GM20431 (cell line): ENCODE data around the gene HEMGN.

Experiments
- in situ Hi-C: fragments of 300-500 bp; cut with MseI, MboI; formaldehyde crosslinking; loops from one replicate; pipeline ENCODE4 v1.15.0; 2020; ENCODE audit warnings: low sequenced_read_pairs; ENCODE audit not compliant: unreplicated experiment

The HEMGN gene

DNA sequence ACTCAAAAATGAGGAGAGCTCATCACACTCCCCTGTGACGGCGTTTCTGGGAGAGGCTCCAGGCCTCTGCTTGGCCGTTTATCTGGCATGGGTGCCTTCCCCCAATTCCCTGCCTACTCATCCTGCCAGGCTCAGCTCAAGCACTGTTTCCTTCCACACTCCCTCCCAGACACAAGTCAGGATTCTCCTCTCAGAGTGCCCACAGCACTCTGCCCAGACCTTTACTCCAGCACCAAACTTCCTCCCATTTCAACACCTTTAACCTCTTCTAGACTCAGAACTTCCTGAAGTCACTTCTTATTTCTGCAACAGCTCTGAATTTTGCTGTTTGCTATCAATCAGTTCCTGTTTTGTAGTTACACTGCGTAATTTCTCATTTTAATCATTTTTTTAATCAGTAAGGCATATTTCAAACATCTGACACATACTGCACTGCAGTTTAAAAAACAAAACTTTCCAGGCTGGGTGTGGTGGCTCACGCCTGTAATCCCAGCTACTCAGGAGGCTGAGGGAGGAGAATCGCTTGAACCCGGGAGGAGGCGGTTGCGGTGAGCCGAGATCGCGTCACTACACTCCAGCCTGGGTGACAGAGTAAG is 31.6 kb downstream of the HEMGN start:
- in situ Hi-C loops, result loop anchor here (25.0 kb wide), 1 partner anchor 356 kb away; the partner anchor contains the start of gene TBC1D2

DNA sequence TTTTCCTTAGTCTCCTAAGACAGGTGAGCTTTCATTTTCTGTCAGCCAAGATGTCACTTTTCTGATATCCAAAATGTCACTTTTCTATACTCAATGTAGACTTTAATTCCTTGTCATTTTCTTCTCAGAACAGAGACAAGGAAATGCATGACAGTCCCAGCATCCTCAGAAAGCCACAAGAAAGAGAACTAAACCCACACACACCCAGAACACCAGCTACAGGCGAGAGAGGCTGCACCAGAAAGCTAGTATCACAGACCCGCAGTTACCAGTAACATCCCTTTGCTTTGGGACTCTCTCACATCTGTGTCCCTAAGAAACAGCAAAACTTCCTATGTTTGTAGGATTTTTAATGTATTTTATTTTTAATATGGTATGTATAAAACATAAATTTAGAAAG is 32.7 kb downstream of the HEMGN start:
- in situ Hi-C loops, result loop anchor here (25.0 kb wide), 1 partner anchor 357 kb away; the partner anchor contains the start of gene TBC1D2

DNA sequence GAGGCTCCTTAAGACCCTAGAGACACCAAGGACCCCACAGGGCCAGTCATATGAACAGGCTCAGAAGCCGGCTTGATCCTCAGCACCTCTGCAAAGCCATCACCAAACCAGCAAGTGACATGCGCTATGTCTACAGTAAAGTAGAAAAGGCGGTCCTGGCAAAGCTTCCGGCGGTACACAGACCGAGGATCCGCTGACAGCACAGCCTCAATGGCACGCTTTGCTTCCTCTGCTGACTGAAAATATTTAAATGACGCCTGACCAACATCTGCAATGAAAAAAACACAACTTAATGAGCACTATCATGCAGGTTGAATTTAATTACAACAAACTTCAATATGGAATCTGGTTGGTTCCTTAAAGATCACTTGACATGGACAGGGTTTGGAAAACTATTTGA is 33.2 kb downstream of the HEMGN start:
- in situ Hi-C loops, result loop anchor here (25.0 kb wide), 1 partner anchor 358 kb away; the partner anchor contains the start of gene TBC1D2

DNA sequence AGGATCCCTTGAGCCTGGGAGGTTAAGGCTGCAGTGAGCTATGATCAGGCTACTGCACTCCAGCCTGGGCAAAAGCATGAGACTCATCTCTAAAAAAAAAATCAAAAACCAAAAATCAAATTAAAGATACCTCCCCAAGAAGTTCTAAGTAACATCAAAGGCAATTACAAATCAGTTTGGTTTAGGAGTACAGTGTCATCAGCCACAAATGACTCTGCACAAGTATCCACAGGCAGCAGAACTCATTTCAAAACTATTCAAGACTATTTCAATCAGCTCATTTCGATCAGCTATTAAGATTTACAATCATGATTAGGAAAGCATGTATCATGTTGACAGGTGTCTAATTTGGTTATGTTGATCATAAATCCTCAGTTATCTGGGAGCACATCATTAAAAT is 34.8 kb downstream of the HEMGN start:
- in situ Hi-C loops, result loop anchor here (25.0 kb wide), 1 partner anchor 359 kb away; the partner anchor contains the start of gene TBC1D2

DNA sequence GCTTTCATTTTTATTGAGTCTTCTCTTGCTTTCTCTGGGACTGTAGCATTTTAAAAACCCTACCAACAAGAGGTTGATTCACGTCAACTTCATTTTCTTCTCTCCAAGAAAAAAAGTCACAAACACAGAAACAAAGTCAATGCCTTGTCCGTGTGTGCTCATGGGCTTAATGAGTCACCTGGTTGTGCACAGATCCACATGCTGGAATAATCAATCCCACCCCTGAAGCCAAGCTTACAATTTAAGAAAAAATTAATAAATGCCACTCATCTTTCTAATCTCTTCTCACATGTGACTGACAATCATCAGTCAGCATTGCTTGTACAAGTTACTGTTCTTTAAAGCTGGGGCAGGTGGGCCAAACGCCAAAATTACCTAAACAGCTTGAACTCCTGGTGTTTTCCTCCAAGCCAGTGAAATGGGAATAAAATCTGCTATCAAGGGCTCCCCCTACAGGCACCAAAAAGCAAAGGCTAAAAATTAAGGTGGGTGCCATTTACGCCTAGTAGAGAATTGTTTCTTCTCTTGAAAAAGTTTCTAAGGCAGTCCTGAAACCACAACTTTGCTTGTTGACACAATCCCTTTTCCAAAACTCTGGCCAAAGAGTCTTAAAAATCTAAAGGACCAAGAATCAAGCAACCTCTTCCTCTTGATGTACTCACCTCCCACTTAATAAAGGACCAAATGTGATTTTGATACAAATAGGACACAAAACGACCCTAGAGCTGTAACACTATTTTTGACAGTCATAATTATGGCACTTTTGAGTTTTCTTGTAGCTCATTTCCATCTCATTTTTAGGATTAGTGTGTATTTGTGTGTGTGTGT is 37.0 kb downstream of the HEMGN start:
- in situ Hi-C loops, result loop anchor here (25.0 kb wide), 1 partner anchor 361 kb away; the partner anchor contains the start of gene TBC1D2

DNA sequence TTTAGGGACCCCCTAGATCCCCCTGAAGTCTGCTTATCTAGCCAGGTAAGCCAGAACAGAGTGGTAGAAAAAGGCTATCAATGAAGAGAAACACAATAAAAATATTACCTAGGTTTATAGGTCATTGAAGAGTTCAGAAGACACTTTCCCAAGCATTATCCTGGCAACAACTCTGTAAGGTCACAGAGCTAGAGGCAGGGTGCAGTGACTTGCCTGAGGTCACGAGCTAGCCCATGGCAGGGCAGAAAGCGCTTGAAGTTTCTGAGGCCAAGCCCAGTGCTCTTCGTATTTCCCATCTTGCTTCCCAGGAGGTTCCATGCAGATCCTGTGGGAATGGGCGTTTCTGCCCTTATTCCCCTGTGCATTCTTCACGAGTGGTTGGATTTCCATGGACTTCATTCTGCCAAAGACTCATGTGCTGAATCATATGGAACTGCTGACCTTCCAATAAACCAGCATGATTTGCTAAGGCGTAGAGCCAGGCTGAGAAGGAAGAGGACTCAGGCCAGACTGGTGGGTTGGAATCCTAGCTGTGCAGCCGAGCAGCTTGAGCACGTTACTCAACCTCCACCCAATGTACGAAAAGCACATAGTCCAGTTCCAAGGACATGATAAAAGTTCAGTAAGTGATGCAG is 37.8 kb downstream of the HEMGN start:
- in situ Hi-C loops, result loop anchor here (25.0 kb wide), 1 partner anchor 362 kb away; the partner anchor contains the start of gene TBC1D2

DNA sequence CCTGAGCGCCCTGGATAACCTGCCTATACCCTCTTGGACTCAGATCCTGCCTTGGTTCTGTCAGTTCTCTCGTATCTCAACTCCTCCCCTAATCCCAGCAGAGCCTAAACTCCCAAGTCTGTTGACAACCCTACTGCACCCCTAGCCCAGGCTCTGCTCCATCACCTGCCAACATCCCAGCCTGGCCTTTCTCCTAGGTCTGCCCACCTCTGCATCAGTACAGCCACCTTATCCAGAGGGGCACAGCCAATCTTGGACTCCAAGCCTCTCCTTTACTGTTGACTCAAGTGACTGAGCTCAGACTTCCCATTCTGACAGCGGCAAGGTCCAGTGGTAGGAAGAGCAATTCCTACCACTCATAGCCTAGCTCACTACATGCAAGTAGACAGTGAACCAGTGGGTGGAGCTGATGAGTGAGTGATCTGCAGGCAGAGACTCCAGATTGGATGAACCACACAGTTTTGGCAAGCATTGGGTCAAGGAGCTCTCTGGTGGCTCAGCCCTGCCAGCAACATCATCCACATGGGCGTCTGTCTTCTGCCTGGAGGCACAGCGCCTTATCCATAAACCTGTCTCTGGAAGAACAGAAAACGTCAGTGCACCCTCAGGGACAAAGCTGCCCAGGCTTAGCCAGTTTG is 42.2 kb downstream of the HEMGN start:
- in situ Hi-C loops, result loop anchor here (10.0 kb wide), 1 partner anchor 181 kb away; no protein-coding TSS in a partner anchor

DNA sequence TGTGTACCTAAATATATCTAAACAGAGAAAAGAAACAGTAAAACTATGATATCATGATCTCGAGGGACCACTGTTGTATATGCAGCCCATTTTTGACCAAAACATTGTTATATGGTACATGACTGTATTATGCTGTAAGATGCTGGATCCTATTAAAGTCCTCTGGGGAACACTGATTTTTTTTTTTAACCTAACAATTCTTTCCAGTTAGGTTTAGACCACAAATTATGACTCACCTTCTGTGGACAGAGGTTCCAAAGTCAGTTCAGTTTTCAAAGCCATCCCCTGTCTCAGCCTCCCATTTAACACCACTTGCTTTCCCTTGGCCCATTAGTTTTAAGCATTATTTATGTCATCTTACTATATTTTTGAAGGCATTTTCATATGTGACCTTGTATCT is 42.8 kb downstream of the HEMGN start:
- in situ Hi-C loops, result loop anchor here (10.0 kb wide), 1 partner anchor 180 kb away; no protein-coding TSS in a partner anchor

DNA sequence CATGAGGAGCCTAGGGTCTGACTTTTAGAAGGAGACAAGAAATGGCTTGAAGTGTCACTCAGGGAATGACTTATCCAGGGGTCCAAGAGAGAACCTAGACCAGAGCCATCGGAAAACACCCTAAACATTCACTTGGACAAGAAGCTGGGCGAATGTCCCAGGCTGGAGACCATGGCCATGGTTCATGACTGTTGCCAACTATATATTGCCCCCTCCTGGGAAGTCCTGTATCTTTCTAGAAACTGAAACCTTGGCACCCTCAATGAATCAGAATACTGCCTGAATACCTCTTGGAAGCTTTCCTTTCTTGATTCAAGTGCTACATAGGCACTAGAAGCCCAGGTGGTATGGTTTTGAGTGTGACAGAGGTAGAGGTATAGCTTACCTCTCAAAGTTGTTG is 45.6 kb downstream of the HEMGN start:
- in situ Hi-C loops, result loop anchor here (10.0 kb wide), 1 partner anchor 178 kb away; no protein-coding TSS in a partner anchor

DNA sequence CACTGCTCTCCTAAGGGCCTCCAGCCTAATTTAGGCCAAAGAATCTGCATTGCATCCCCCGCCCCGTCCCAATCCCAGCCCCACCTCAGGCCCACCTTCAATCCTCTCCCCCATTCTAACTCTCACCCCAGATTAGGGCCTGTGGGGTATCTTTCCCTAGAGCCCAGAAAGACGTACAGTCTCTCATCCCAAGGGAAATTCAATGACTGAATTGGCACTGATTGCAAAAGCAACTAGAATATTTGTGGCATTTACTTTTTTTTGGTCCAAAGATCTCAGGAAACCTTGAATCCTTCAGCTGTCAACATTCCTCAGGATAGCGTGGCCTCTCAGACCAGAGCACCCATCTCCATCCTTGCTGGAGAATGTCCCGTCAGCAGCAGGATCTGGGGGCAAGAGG is 46.2 kb downstream of the HEMGN start:
- in situ Hi-C loops, result loop anchor here (10.0 kb wide), 1 partner anchor 177 kb away; no protein-coding TSS in a partner anchor

DNA sequence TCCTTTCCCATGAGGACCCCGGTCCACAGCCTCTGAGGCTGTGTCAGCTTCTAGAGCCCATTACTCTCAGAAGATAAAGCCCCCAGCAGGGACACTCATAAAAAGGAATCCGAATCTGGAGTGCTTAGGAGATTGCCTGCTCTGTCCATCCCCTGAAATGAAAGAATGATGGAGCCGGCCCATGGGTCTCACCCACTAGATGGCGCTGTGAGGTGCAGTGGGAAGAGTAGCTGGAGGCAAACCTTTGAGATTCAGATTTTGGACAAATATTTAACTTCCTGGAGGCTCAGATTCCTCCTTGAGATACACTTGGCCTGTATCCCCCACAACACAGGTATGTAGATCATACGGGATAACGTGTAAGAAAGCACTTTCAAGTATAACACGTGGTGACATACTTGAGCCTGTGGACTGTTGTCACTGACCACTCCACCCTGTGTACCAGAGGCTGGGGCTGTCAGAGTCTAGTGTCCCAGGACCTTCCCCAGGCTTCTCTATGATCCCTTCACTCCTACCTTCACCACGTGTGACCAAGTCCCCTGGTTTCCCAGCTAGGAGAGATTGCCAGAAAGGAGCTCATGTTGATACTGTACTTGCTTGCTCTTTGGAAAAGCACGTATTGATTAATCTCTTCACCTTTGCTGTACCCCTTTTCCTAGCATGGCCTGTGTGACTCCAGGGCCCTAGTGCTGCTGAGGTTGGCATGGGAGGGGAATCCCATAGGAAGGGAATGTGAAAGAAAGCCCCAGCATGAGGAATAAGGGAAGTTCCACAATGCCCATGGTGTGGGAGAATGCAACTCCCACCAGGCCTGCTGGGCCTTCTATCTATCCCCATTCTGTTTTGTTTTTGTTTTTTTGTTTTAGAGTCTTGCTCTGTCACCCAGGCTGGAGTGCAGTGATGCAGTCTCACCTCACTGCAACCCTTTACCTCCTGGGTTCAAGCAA is 47.8 kb downstream of the HEMGN start:
- in situ Hi-C loops, result loop anchor here (10.0 kb wide), 1 partner anchor 175 kb away; no protein-coding TSS in a partner anchor

DNA sequence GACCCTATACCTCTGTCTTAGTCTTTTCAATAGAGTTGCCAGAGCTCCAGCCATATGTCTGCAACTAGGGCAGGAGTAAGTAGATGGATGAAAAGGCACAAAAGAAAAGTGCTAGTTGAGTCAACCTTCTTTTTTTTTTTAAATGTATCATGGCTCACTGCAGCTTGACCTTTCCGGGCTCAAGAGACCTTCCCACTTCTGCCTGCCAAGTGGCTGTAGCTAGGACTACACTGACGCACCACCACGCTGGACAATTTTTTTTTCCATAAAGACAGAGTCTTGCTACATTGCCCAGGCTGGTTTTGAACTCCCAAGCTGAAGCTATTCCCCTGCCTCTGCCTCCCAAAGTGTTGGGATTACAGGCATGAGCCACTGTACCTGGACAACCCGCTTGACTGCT is 57.6 kb downstream of the HEMGN start:
- in situ Hi-C loops, result no loop called here
